GM21717 (cell line): ENCODE measurements around the gene SPSB1.

ENCODE experiments used
- ATAC-seq: cut with Tn5 transposase; IDR thresholded peaks from one replicate; pipeline ENCODE4 v1.9.1; 2021; ENCODE audit warnings: mild to moderate bottlenecking, moderate library complexity; ENCODE audit not compliant: unreplicated experiment

The SPSB1 gene

GRCh38 chr1:9292361-9293240 lies at the start of gene SPSB1:
SPSB1 (plus strand) TSS chr1:9292894; CDS start chr1:9355892, 62,998 bp downstream.
- ATAC-seq: no peak

DNA sequence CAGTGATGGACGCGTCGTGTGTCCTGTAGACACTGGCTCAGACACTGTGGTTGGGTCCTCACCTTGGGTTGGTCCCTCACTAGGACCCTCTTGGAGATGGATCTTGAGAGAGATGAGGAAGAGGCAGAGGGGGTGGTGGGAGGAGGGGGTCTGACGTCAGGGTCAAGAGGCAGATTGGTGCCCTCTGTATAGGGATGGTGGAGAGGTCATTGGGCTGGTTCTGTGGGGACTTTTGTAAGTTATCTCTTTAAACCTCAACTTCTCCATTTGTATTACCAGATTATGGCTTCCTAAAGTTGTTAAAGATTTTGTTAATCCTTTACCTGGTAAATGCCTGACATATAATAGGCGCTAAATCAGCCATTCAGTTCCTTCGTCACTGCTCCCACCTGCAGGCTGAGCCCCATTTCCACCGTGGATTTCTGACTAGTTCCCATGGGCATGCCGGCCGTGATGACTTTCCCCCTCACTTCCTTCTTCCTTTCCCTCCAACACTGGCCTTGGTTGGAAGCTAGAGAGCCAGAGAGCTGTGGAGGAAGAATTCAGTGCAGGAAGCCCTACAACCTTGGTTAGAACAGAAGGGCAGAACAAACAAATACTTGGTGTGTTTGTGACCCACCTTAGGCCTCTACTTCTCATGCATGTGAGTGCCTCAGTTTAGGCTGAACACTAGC lies 49.5 kb upstream of the SPSB1 start:
- ATAC-seq: no peak

GRCh38 chr1:9244501-9245229 lies 48.0 kb upstream of the SPSB1 start:
- ATAC-seq: no peak

DNA sequence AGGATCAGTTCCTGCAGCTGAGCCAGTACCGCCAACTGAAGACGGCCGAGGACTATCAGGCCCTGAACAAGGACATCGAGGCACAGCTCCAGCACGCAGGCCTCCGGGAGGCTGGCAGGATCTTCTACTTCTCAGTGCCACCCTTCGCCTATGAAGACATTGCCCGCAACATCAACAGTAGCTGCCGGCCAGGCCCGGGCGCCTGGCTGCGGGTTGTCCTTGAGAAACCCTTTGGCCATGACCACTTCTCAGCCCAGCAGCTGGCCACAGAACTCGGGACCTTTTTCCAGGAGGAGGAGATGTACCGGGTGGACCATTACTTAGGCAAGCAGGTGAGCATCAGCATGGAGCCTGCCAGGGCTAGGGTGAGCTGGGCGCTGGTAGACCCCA lies 47.5 kb upstream of the SPSB1 start:
- no peak for ATAC-seq

- ATAC-seq: no peak
Observed at GRCh38 chr1:9245661-9246060, 47.0 kb upstream of the SPSB1 start.

DNA sequence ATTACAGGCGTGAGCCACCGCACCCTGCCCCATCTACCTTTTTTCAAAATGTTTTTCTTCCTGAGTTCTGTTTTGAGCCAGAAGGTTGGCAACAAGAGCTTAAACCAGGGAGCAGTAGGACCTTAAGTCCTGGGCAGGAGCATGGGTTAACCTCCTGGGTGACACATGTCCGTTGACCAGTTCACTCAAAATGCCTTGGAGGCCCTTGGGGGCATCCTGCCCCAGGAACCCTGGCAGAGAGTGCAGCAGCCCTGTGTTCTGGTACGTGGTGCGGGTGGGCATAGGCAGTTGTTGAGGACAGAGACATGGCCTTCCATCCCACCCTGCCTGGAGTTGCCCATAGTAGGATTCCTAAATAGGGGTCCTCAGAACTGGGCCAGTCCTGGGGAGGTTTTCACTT lies 46.5 kb upstream of the SPSB1 start:
- ATAC-seq: no peak

DNA sequence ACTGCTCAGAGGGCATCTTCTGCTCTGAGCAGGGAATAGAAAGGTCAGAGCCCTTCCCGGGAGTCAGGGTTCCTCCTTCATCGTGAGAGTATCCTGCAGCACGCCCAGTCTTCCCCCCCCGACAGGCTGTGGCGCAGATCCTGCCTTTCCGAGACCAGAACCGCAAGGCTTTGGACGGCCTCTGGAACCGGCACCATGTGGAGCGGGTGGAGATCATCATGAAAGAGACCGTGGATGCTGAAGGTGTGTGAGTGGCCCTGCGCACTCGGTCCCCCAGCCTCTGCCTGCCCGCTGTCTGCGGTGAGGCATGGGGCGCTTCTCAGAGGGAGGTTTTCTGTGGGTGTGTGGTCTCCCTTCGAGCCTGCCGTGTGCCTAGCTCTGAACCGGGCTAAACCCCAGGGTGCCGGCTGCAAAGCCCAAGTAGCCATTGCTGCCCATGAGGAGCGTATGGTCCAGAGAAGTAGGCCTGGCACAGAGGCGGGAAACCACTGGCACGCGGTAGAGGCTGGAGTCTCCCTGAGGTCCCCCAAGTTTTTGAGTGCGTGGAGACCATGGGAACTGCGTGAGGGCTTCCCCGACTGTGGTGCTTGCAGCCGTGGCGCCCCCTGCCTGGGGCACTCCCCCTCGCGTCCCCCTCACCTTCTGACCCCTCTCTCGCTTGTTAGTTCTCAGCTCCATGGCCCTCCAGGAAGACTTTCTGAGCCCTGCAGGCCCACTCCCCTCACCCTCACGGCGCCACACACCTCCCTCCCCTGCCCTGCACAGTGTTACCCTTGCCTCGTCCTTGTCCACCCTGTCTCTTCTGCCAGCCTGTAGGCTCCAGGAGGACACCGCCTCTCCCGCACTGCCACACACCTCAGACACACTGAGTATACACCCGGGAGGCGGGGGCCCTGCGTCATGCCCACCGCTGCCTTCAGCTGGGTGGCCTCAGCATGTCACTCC lies 45.6 kb upstream of the SPSB1 start:
- ATAC-seq: no peak

GRCh38 chr1:9247894-9248293 lies 44.8 kb upstream of the SPSB1 start:
- no peak for ATAC-seq

- ATAC-seq: no peak
Observed at GRCh38 chr1:9248341-9249262, 44.1 kb upstream of the SPSB1 start.

- no peak for ATAC-seq
Observed at GRCh38 chr1:9249263-9249533, 43.5 kb upstream of the SPSB1 start.

GRCh38 chr1:9249534-9250410 lies 42.9 kb upstream of the SPSB1 start:
- no peak for ATAC-seq

- no peak for ATAC-seq
Observed at GRCh38 chr1:9250411-9251381, 42.0 kb upstream of the SPSB1 start.

DNA sequence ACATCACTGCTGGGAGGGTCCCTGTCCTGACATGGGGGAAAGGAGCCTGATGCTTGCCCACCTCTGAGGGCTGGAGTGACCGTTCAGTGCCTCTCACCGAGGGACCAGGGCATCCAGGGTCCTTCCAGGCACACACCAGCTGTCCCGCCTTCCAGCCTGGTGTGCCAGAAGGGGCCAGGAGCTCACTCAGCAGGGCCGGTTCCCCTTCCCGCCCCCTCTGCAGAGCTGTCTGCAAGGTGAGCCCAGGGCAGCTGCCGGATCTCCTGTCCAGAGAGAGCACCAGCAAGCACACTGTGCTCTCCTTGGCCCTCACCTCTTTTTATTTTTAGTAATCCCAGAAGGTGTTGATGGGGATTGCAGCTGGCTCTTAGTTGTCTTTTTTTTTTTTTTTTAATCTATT lies 41.2 kb upstream of the SPSB1 start:
- no peak for ATAC-seq

DNA sequence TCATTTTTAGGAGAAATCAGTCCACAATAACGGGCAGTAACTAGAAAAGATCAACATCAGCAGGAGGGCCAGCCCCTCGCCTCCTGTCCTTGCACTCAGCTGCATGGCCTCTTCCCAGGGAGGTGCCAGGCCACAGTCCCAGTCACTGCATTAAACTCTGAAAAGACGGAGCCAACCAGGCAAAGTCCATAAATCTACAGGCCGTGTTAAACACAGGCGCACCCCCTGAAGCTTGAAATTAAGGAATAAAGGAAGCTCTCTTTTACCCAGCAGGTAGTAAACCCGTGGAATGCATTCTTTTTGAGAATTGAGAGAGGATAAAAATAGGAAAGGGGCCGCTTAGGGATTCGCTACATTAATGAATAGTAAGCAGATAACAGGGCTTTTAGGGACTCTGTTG lies 39.7 kb upstream of the SPSB1 start:
- ATAC-seq: no peak

DNA sequence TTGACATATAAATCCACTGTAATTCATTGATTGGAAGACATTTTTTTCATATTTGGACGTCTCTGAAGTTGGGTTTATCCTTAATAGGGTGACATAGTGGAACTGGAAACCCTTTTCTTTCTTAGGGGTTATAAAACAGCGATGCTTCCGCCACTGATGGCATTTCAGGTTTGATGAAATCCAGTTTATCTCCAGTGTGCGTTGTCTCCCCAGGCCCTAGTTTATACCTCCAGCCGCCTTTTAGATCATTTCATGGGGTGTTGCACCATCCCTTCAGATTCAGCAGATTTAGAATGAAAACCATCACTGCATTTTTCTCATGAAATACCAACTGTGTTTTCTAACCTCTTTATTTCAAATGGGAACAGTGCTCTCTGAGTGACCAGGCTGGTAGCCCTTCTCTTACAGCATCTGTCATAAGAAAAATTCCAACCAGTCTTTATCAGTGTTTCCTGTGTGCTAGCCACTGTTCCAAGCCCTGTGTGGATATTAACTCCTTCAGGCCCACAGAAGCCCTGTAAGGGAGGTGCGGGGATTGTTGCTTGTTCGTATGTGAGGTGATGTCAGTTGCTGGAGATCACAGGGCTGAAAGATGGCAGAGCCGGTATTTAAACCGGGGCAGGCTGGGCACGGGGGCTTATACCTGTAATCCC lies 39.1 kb upstream of the SPSB1 start:
- no peak for ATAC-seq

DNA sequence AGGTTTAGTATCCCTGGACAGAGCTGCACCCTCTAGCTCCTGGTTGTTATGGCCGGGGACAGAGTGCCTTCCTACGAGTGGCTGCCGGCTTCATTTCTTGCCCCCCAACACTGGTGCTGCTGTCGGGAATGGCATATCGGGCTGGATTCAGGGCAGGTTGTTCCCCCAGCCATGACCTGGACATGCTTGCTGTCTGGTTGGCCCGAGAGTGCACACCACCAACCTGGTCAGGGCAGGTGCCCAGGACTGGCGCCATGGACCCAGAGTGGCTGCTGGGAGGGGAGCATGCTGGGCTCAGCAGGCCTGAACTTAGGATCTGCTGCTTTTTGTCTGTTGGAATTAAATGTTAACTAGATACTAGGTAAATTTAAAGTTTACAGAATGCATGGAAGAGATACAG lies 36.4 kb upstream of the SPSB1 start:
- no peak for ATAC-seq

DNA sequence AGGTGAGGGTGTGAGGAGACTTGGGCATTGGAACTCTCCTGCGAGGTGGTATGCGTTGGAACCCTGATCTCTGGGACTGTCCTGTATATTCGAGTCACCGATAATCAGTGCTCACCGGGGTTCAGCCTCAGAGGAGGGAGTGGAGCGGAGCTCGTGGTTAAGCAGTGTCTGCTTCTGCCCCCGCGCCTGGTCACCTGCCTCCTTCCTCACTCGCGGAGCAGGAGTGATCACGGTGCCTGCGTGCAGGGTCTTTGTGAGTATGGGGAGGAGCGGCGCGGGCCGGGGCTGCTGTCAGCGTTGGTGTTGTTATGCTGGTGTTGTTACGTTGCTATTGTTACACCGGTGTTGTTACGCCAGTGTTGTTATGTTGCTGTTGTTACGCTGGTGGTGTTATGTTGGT lies 34.8 kb upstream of the SPSB1 start:
- no peak for ATAC-seq
